ENCODE measurements around the gene KAT8. TPM values are rescaled to one million over a fixed set of nuclear protein-coding genes. Genes with fewer than 3 reads are reported as not detected.

Gene KAT8
- polyA plus RNA-seq, 1 experiment, result 31.9 TPM

GRCh38 chr16:31111881-31112466 is 5.5 kb upstream of the KAT8 start:
- Histone ChIP-seq H3K36me3 (ENCODE audit: control insufficient read depth, insufficient read depth, low read length) (peaks cover 28% of the 10 kb centered on the region), H3K4me3 (ENCODE audit: low read depth, low read length) (no peak overlapping the region), H3K27me3 (ENCODE audit: control insufficient read depth, insufficient read depth, low read length) (no peaks in the 10 kb centered on the region)
- TF ChIP-seq, protein P1, sequence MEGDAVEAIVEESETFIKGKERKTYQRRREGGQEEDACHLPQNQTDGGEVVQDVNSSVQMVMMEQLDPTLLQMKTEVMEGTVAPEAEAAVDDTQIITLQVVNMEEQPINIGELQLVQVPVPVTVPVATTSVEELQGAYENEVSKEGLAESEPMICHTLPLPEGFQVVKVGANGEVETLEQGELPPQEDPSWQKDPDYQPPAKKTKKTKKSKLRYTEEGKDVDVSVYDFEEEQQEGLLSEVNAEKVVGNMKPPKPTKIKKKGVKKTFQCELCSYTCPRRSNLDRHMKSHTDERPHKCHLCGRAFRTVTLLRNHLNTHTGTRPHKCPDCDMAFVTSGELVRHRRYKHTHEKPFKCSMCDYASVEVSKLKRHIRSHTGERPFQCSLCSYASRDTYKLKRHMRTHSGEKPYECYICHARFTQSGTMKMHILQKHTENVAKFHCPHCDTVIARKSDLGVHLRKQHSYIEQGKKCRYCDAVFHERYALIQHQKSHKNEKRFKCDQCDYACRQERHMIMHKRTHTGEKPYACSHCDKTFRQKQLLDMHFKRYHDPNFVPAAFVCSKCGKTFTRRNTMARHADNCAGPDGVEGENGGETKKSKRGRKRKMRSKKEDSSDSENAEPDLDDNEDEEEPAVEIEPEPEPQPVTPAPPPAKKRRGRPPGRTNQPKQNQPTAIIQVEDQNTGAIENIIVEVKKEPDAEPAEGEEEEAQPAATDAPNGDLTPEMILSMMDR (IDR thresholded peaks at IDR 0.05; ENCODE audit: insufficient read depth, low read depth, low read length), result no peak
- CTCF ChIA-PET, result interaction anchor here (1.1 kb wide), 1 partner anchor 30 kb away, joined by 4 read pairs; no protein-coding TSS in a partner anchor
- POLR2A ChIA-PET, result interaction anchor here (0.6 kb wide), 1 partner anchor 68 kb away, joined by 4 read pairs; no protein-coding TSS in a partner anchor
- no peak for DNase-seq (ENCODE audit: low read depth)

- POLR2A ChIA-PET, result no interaction called here
- TF ChIP-seq, protein P1 (IDR thresholded peaks at IDR 0.05; ENCODE audit: insufficient read depth, low read depth, low read length), result no peak
- DNase-seq (ENCODE audit: low read depth), result no peak
- H3K36me3 ChIP-seq (ENCODE audit: control insufficient read depth, insufficient read depth, low read length), result peaks cover 28% of the 10 kb centered on the region
- H3K27me3 ChIP-seq (ENCODE audit: control insufficient read depth, insufficient read depth, low read length), result no peaks in the 10 kb centered on the region
- CTCF ChIA-PET, result interaction anchor here (1.2 kb wide), 1 partner anchor 135 kb away, joined by 3 read pairs; no protein-coding TSS in a partner anchor
- H3K4me3 ChIP-seq (ENCODE audit: low read depth, low read length), result no peak overlapping the region
Measured at GRCh38 chr16:31112711-31113110, 4.8 kb upstream of the KAT8 start.

- ChIA-PET CTCF (interaction anchor here (1.2 to 1.8 kb wide), 2 partner anchors 29 to 136 kb away, joined by 3 to 5 read pairs; no protein-coding TSS in a partner anchor), POLR2A (no interaction called here)
Measured at GRCh38 chr16:31113121-31114120, 4.0 kb upstream of the KAT8 start.

DNA sequence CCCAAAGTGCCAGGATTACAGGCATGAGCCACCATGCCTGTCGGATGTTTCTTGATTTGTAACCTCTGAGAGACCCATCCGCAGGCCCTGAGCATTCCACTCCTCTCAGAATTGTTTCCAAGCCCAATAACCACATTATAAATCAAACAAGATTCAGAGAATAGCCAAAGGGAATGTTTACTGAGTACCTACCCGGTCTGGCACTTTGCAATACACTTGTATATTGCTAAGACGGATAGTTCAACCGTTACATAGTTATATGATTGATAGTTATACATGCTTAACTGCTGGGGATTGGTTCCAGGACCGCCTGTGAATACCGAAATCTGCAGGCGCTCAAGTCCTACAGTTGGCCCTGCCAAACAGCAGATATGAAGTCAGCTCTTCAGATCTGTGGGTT is 3.0 kb upstream of the KAT8 start:
- ChIA-PET POLR2A (no interaction called here), CTCF (interaction anchor here (1.8 kb wide), 1 partner anchor 28 kb away, joined by 5 read pairs; no protein-coding TSS in a partner anchor)
- no peak for DNase-seq (ENCODE audit: low read depth)
- TF ChIP-seq, protein P1 (IDR thresholded peaks at IDR 0.05; ENCODE audit: insufficient read depth, low read depth, low read length), result no peak
- Histone ChIP-seq H3K4me3 (ENCODE audit: low read depth, low read length) (no peak overlapping the region), H3K36me3 (ENCODE audit: control insufficient read depth, insufficient read depth, low read length) (peaks cover 28% of the 10 kb centered on the region), H3K27me3 (ENCODE audit: control insufficient read depth, insufficient read depth, low read length) (no peaks in the 10 kb centered on the region)

More at GRCh38 chr16:31113121-31114120, 4.0 kb upstream of the KAT8 start:
- TF ChIP-seq, protein P1 (IDR thresholded peaks at IDR 0.05; ENCODE audit: insufficient read depth, low read depth, low read length), result no peak
- Histone ChIP-seq H3K36me3 (ENCODE audit: control insufficient read depth, insufficient read depth, low read length) (peaks cover 28% of the 10 kb centered on the region), H3K4me3 (ENCODE audit: low read depth, low read length) (no peak overlapping the region), H3K27me3 (ENCODE audit: control insufficient read depth, insufficient read depth, low read length) (no peaks in the 10 kb centered on the region)
- DNase-seq (ENCODE audit: low read depth), result no peak
